Mucosa of stomach (tissue), 1 donor: ENCODE measurements around the gene GUCA2B.

ENCODE experiments used
- H3K27me3 ChIP-seq: one replicate; pipeline ENCODE4 v1.7.0; 2013; ENCODE audit warnings: mild to moderate bottlenecking, low read length; ENCODE audit not compliant: control insufficient read depth, insufficient read depth
- H3K36me3 ChIP-seq: one replicate; pipeline ENCODE4 v1.7.0; 2013; ENCODE audit warnings: low read length; ENCODE audit not compliant: control insufficient read depth, insufficient read depth
- H3K4me1 ChIP-seq: one replicate; pipeline ENCODE4 v1.7.0; 2013; ENCODE audit warnings: mild to moderate bottlenecking, low read length; ENCODE audit not compliant: control insufficient read depth, insufficient read depth
- H3K4me3 ChIP-seq: one replicate; pipeline ENCODE4 v1.7.0; 2013; ENCODE audit warnings: low read length
- H3K9ac ChIP-seq: one replicate; pipeline ENCODE4 v1.7.0; 2013; ENCODE audit warnings: mild to moderate bottlenecking, low read length, moderate library complexity
- H3K9me3 ChIP-seq: one replicate; pipeline ENCODE4 v1.7.0; 2013; ENCODE audit warnings: mild to moderate bottlenecking, low read length, moderate library complexity; ENCODE audit not compliant: control insufficient read depth
- donor health status: Pancreatic carcinoma.

GUCA2B gene

GRCh38 chr1:42179900-42180329 is 26.7 kb downstream of the GUCA2B start:
- Histone ChIP-seq H3K9ac (no peak overlapping the region), H3K4me1 (peaks cover 15% of the 10 kb centered on the region), H3K36me3 (no peaks in the 10 kb centered on the region), H3K4me3 (no peak overlapping the region), H3K9me3 (no peaks in the 10 kb centered on the region), H3K27me3 (no peaks in the 10 kb centered on the region)

- H3K4me1 ChIP-seq: peaks cover 15% of the 10 kb centered on the region
- no peaks in the 10 kb centered on the region for H3K9me3 ChIP-seq
- H3K36me3 ChIP-seq: no peaks in the 10 kb centered on the region
- H3K4me3 ChIP-seq: no peak overlapping the region
- no peaks in the 10 kb centered on the region for H3K27me3 ChIP-seq
- no peak overlapping the region for H3K9ac ChIP-seq
Observed at GRCh38 chr1:42181687-42182086, 28.5 kb downstream of the GUCA2B start.

GRCh38 chr1:42183210-42183956 is 30.2 kb downstream of the GUCA2B start:
- Histone ChIP-seq H3K9ac (no peak overlapping the region), H3K27me3 (no peaks in the 10 kb centered on the region), H3K9me3 (no peaks in the 10 kb centered on the region), H3K4me3 (no peak overlapping the region), H3K4me1 (no peaks in the 10 kb centered on the region), H3K36me3 (no peaks in the 10 kb centered on the region)

GRCh38 chr1:42183957-42184268 is 30.7 kb downstream of the GUCA2B start:
- H3K4me1 ChIP-seq: no peaks in the 10 kb centered on the region
- H3K9me3 ChIP-seq: no peaks in the 10 kb centered on the region
- no peaks in the 10 kb centered on the region for H3K36me3 ChIP-seq
- no peaks in the 10 kb centered on the region for H3K27me3 ChIP-seq
- H3K4me3 ChIP-seq: no peak overlapping the region
- no peak overlapping the region for H3K9ac ChIP-seq

GRCh38 chr1:42184616-42185015 is 31.4 kb downstream of the GUCA2B start:
- no peaks in the 10 kb centered on the region for H3K9me3 ChIP-seq
- H3K27me3 ChIP-seq: no peaks in the 10 kb centered on the region
- no peaks in the 10 kb centered on the region for H3K4me1 ChIP-seq
- H3K36me3 ChIP-seq: no peaks in the 10 kb centered on the region
- no peak overlapping the region for H3K4me3 ChIP-seq
- no peak overlapping the region for H3K9ac ChIP-seq

GRCh38 chr1:42186152-42186551 is 32.9 kb downstream of the GUCA2B start:
- Histone ChIP-seq H3K4me3 (no peak overlapping the region), H3K9me3 (no peaks in the 10 kb centered on the region), H3K4me1 (no peaks in the 10 kb centered on the region), H3K9ac (no peak overlapping the region), H3K27me3 (no peaks in the 10 kb centered on the region), H3K36me3 (no peaks in the 10 kb centered on the region)

- no peaks in the 10 kb centered on the region for H3K9me3 ChIP-seq
- no peaks in the 10 kb centered on the region for H3K4me1 ChIP-seq
- no peaks in the 10 kb centered on the region for H3K27me3 ChIP-seq
- no peak overlapping the region for H3K4me3 ChIP-seq
- H3K9ac ChIP-seq: no peak overlapping the region
- H3K36me3 ChIP-seq: no peaks in the 10 kb centered on the region
Observed at GRCh38 chr1:42189931-42190853, 37.0 kb downstream of the GUCA2B start.

GRCh38 chr1:42191319-42191718 is 38.1 kb downstream of the GUCA2B start:
- Histone ChIP-seq H3K9me3 (no peaks in the 10 kb centered on the region), H3K4me1 (no peaks in the 10 kb centered on the region), H3K27me3 (no peaks in the 10 kb centered on the region), H3K4me3 (no peak overlapping the region), H3K36me3 (no peaks in the 10 kb centered on the region), H3K9ac (no peak overlapping the region)

GRCh38 chr1:42192106-42192505 is 38.9 kb downstream of the GUCA2B start:
- H3K4me1 ChIP-seq: no peaks in the 10 kb centered on the region
- H3K36me3 ChIP-seq: no peaks in the 10 kb centered on the region
- H3K9me3 ChIP-seq: no peaks in the 10 kb centered on the region
- H3K4me3 ChIP-seq: no peak overlapping the region
- H3K9ac ChIP-seq: no peak overlapping the region
- H3K27me3 ChIP-seq: no peaks in the 10 kb centered on the region

- Histone ChIP-seq H3K9me3 (no peaks in the 10 kb centered on the region), H3K27me3 (no peaks in the 10 kb centered on the region), H3K4me1 (no peaks in the 10 kb centered on the region), H3K36me3 (no peaks in the 10 kb centered on the region), H3K4me3 (no peak overlapping the region), H3K9ac (no peak overlapping the region)
Observed at GRCh38 chr1:42195841-42196240, 42.6 kb downstream of the GUCA2B start.

- no peaks in the 10 kb centered on the region for H3K27me3 ChIP-seq
- H3K4me1 ChIP-seq: no peaks in the 10 kb centered on the region
- no peaks in the 10 kb centered on the region for H3K36me3 ChIP-seq
- H3K9ac ChIP-seq: no peak overlapping the region
- H3K4me3 ChIP-seq: no peak overlapping the region
- H3K9me3 ChIP-seq: no peaks in the 10 kb centered on the region
Observed at GRCh38 chr1:42198251-42198650, 45.0 kb downstream of the GUCA2B start.

GRCh38 chr1:42201986-42202385 is 48.8 kb downstream of the GUCA2B start:
- H3K9me3 ChIP-seq: no peaks in the 10 kb centered on the region
- H3K36me3 ChIP-seq: no peaks in the 10 kb centered on the region
- no peaks in the 10 kb centered on the region for H3K4me1 ChIP-seq
- H3K27me3 ChIP-seq: no peaks in the 10 kb centered on the region
- no peak overlapping the region for H3K9ac ChIP-seq
- H3K4me3 ChIP-seq: no peak overlapping the region
